HCT116 (cell line): Measurements from ENCODE around the gene CRYZ. TPM values are rescaled to one million over a fixed set of nuclear protein-coding genes. Genes with fewer than 3 reads are reported as not detected.

ENCODE experiments used
- ATAC-seq: fragments of 200-7000 bp; cut with Tn5 transposase; 2 replicates; pipeline ENCODE4 v1.9.1; 2020; ENCODE audit warnings: mild to moderate bottlenecking, moderate library complexity
- BruUV-seq: library from RNA; stranded (reverse); fragments of 400-500 nt; replicated peaks from 2 replicates; lab custom pipeline; 2021; lab: Mats Ljungman, UMichigan
- CTCF ChIA-PET: fragments of 300-600 bp; sonication (Branson Sonifier 250); formaldehyde crosslinking; loops from one replicate; lab custom pipeline; 2021; ENCODE audit warnings: antibody characterized with exemption; lab: Charles Lee
- POLR2A ChIA-PET: fragments of 300-600, 350-600 bp; sonication (Branson Sonifier 250); formaldehyde crosslinking; loops from one replicate; lab custom pipeline; 2021; ENCODE audit warnings: antibody characterized with exemption; lab: Charles Lee
- RAD21 ChIA-PET, 2 experiments: fragments of 300-600 bp; sonication (Branson Sonifier 250); formaldehyde crosslinking; loops; one replicate each; lab custom pipeline; 2023; ENCODE audit warnings: low total read pairs in 2 of 2; ENCODE audit not compliant: uncharacterized antibody in 2 of 2, unreplicated experiment in 2 of 2, low non-redundant PET in 1 of 2; lab: Charles Lee
- DNase-seq: peaks from one replicate; pipeline ENCODE4 v3.0.0-alpha.2; 2010; ENCODE audit warnings: low read depth, low spot score
- H2AFZ ChIP-seq: fragments of 200-600 bp; shearing (Covaris generic), sonication (generic); 2 replicates; pipeline ENCODE4 v1.6.1; 2017; ENCODE audit warnings: low read depth, mixed run types, mixed read lengths, antibody characterized with exemption, low read length; ENCODE audit not compliant: poor library complexity, severe bottlenecking
- H3K27ac ChIP-seq: 2 replicates; pipeline ENCODE4 v1.5.1; 2012; ENCODE audit warnings: low read depth, low read length
- H3K27me3 ChIP-seq: fragments of 200-600 bp; sonication (generic); 2 replicates; pipeline ENCODE4 v1.6.1; 2016; ENCODE audit warnings: mixed run types, low read length, mixed read lengths; ENCODE audit not compliant: insufficient read depth
- H3K36me3 ChIP-seq, 2 experiments: fragments of 200-500 bp in 1 of 2; fragments of 200-600 bp in 1 of 2; sonication (Bioruptor generic) in 1 of 2; sonication (generic) in 1 of 2; 2 replicates each; pipeline versions ENCODE4 v1.5.1 to v1.6.1; 2014 to 2016; ENCODE audit warnings: low read length in 2 of 2, inconsistent platforms in 1 of 2, mixed read lengths in 1 of 2, mixed run types in 1 of 2; ENCODE audit not compliant: insufficient read depth in 2 of 2, control insufficient read depth in 1 of 2
- H3K4me1 ChIP-seq, 2 experiments: fragments of 200-600 bp in 1 of 2; sonication (generic) in 1 of 2; 2 replicates each; pipeline versions ENCODE4 v1.5.1 to v1.6.1; 2012 to 2017; ENCODE audit warnings: low read length in 2 of 2, inconsistent platforms in 1 of 2, mild to moderate bottlenecking in 1 of 2, mixed read lengths in 1 of 2, mixed run types in 1 of 2, moderate library complexity in 1 of 2; ENCODE audit not compliant: insufficient read depth in 2 of 2, control insufficient read depth in 1 of 2
- H3K4me2 ChIP-seq: fragments of 200-600 bp; sonication (generic); 2 replicates; pipeline ENCODE4 v1.6.1; 2017; ENCODE audit warnings: mixed run types, low read length, mixed read lengths
- H3K4me3 ChIP-seq, 2 experiments: fragments of 200-600 bp in 1 of 2; sonication (generic) in 1 of 2; replicated peaks in 1 of 2; 2 replicates each; pipeline ENCODE4 v1.5.1; 2011 to 2016; ENCODE audit warnings: low read length in 2 of 2, control low read depth in 1 of 2, low read depth in 1 of 2, mild to moderate bottlenecking in 1 of 2, mixed read lengths in 1 of 2, mixed run types in 1 of 2
- H3K79me2 ChIP-seq: fragments of 200-600 bp; sonication (generic); 2 replicates; pipeline ENCODE4 v1.6.1; 2017; ENCODE audit warnings: mild to moderate bottlenecking, mixed run types, low read length, moderate library complexity, mixed read lengths; ENCODE audit not compliant: insufficient read depth
- H3K9ac ChIP-seq: fragments of 200-600 bp; sonication (generic); 2 replicates; pipeline ENCODE4 v1.6.1; 2016; ENCODE audit warnings: low read length, mixed read lengths
- H3K9me2 ChIP-seq: fragments of 200-600 bp; sonication (generic), shearing (Covaris generic); 2 replicates; pipeline ENCODE4 v1.6.1; 2017; ENCODE audit warnings: mixed run types, mild to moderate bottlenecking, moderate library complexity; ENCODE audit not compliant: insufficient read depth
- H3K9me3 ChIP-seq, 2 experiments: fragments of 200-500 bp in 1 of 2; fragments of 200-600 bp in 1 of 2; sonication (Bioruptor generic) in 1 of 2; sonication (generic) in 1 of 2; 2 replicates each; pipeline ENCODE4 v1.6.1; 2014 to 2017; ENCODE audit warnings: low read length in 2 of 2, mixed read lengths in 2 of 2, inconsistent platforms in 1 of 2, low read depth in 1 of 2, mild to moderate bottlenecking in 1 of 2, mixed run types in 1 of 2, moderate library complexity in 1 of 2; ENCODE audit not compliant: control insufficient read depth in 1 of 2, insufficient read depth in 1 of 2
- H4K20me1 ChIP-seq: fragments of 200-600 bp; sonication (generic), shearing (Covaris generic); 2 replicates; pipeline ENCODE4 v1.6.1; 2017; ENCODE audit warnings: mixed run types, mild to moderate bottlenecking, moderate library complexity; ENCODE audit not compliant: insufficient read depth
- ATF3 ChIP-seq: IDR thresholded peaks from 2 replicates; pipeline ENCODE4 v1.6.1; 2012
- ELF1 ChIP-seq: IDR thresholded peaks from 2 replicates; pipeline ENCODE4 v1.6.1; 2012; ENCODE audit warnings: low read depth, borderline replicate concordance
- EZH2 ChIP-seq: fragments of 200-600 bp; sonication (generic); IDR thresholded peaks from 2 replicates; pipeline ENCODE4 v1.6.1; 2017; ENCODE audit warnings: antibody characterized with exemption, mixed run types
- EZH2phosphoT487 ChIP-seq: fragments of 200-600 bp; IDR thresholded peaks from 2 replicates; pipeline ENCODE4 v1.6.1; 2018; ENCODE audit warnings: antibody characterized with exemption, borderline replicate concordance
- FOSL1 ChIP-seq: IDR thresholded peaks from 2 replicates; pipeline ENCODE4 v1.6.1; 2012; ENCODE audit warnings: low read depth
- JUND ChIP-seq: IDR thresholded peaks from 2 replicates; pipeline ENCODE4 v1.6.1; 2012
- POLR2A ChIP-seq: IDR thresholded peaks from 2 replicates; pipeline ENCODE4 v1.7.0; 2011; ENCODE audit warnings: borderline replicate concordance; ENCODE audit not compliant: insufficient read depth, insufficient read length; ENCODE audit errors: extremely low read depth
- POLR2AphosphoS5 ChIP-seq: IDR thresholded peaks from 2 replicates; pipeline ENCODE4 v1.6.1; 2011; ENCODE audit warnings: mild to moderate bottlenecking, low read depth, low read length, moderate library complexity
- RAD21 ChIP-seq: IDR thresholded peaks from 2 replicates; pipeline ENCODE4 v1.6.1; 2012; ENCODE audit warnings: low read depth, mild to moderate bottlenecking
- SIN3A ChIP-seq: IDR thresholded peaks from 2 replicates; pipeline ENCODE4 v1.6.1; 2012; ENCODE audit warnings: low read depth
- intact Hi-C: fragments of 100-400 bp; cut with micrococcal nuclease; formaldehyde crosslinking; loops from 2 replicates; pipeline ENCODE4 v1.10.0; 2022
- total RNA-seq: library from RNA; stranded (reverse); gene quantifications from one replicate; pipeline ENCODE4 v1.2.1, GENCODE V29; 2021; ENCODE audit not compliant: unreplicated experiment

CRYZ gene
- total RNA-seq, 1 experiment from 2014 or later = 28.2 TPM

- ChIA-PET CTCF (no interaction called here), RAD21 (no interaction called here), POLR2A (no interaction called here)
- Histone ChIP-seq H3K4me1 (peaks cover 18 to 34% of the 10 kb centered on the region in 2 experiments), H3K27ac (no peak overlapping the region), H3K9ac (no peak overlapping the region), H3K27me3 (no peaks in the 10 kb centered on the region), H3K4me2 (peak overlapping the region; percentile 89), H2AFZ (no peak overlapping the region), H3K9me3 (peaks cover 3% of the 10 kb centered on the region in 2 experiments; a peak in 2 of 4 replicates), H3K36me3 (no peaks in the 10 kb centered on the region; a peak in 1 of 4 replicates), H4K20me1 (no peaks in the 10 kb centered on the region), H3K79me2 (peaks cover 12% of the 10 kb centered on the region), H3K4me3 (0 out of 4 replicates have a peak overlapping the region, but pooled peaks of 1 of the 2 experiments have one; percentile 1), H3K9me2 (no peaks in the 10 kb centered on the region)
- intact Hi-C loops = no loop called here
- TF ChIP-seq SIN3A (no peak), EZH2phosphoT487 (no peak), EZH2 (no peak), POLR2A (no peak), RAD21 (no peak), JUND (0 out of 2 replicates have a peak, but pooled peaks have one; percentile 15), POLR2AphosphoS5 (no peak), ELF1 (no peak), FOSL1 (0 out of 2 replicates have a peak, but pooled peaks have one; percentile 28)
- BruUV-seq = no TSS peak
- ATAC-seq (peak; percentile 14; the same call in 1 of the 2 replicates), DNase-seq (peak; percentile 23)
Observed at GRCh38 chr1:74729741-74730478, 2.9 kb downstream of the CRYZ start.

- Histone ChIP-seq H3K27me3 (no peaks in the 10 kb centered on the region), H4K20me1 (no peaks in the 10 kb centered on the region), H3K9ac (no peak overlapping the region), H2AFZ (no peak overlapping the region), H3K4me3 (no peak overlapping the region), H3K9me2 (no peaks in the 10 kb centered on the region), H3K27ac (no peak overlapping the region), H3K4me2 (no peak overlapping the region), H3K9me3 (peaks cover 3% of the 10 kb centered on the region in 2 experiments; a peak in 2 of 4 replicates), H3K79me2 (peaks cover under 1% of the 10 kb centered on the region; the same call in 1 of the 2 replicates), H3K4me1 (peaks cover 13 to 25% of the 10 kb centered on the region in 2 experiments), H3K36me3 (no peaks in the 10 kb centered on the region; a peak in 1 of 4 replicates)
- no peak for DNase-seq
- BruUV-seq = no TSS peak
- ChIA-PET CTCF (no interaction called here), POLR2A (interaction anchor here (0.5 kb wide), 1 partner anchor 1043 kb away, joined by 5 read pairs; no protein-coding TSS in a partner anchor), RAD21 (no interaction called here)
- TF ChIP-seq ATF3 = no peak
- no peak for ATAC-seq
- intact Hi-C loops = no loop called here
Observed at GRCh38 chr1:74728736-74729135, 4.1 kb downstream of the CRYZ start.
